Endothelial cell (in vitro differentiated cells): ENCODE measurements around the gene PRKAG2. TPM values are rescaled to one million over a fixed set of nuclear protein-coding genes. Genes with fewer than 3 reads are reported as not detected.

Experiments used
- DNase-seq: peaks from one replicate; pipeline ENCODE4 v3.0.0; 2021; ENCODE audit warnings: low spot score
- H3K27ac Mint-ChIP-seq: one replicate; pipeline ENCODE4 v1.8.0; 2021; ENCODE audit warnings: mixed read lengths, inconsistent platforms; ENCODE audit not compliant: unreplicated experiment
- H3K27me3 Mint-ChIP-seq: one replicate; pipeline ENCODE4 v1.8.0; 2021; ENCODE audit warnings: mild to moderate bottlenecking, moderate library complexity, mixed read lengths, inconsistent platforms; ENCODE audit not compliant: unreplicated experiment
- H3K36me3 Mint-ChIP-seq: one replicate; pipeline ENCODE4 v1.8.0; 2021; ENCODE audit warnings: mild to moderate bottlenecking, low read depth, mixed read lengths, inconsistent platforms; ENCODE audit not compliant: unreplicated experiment
- H3K4me1 Mint-ChIP-seq: one replicate; pipeline ENCODE4 v1.8.0; 2021; ENCODE audit warnings: mild to moderate bottlenecking, mixed read lengths, inconsistent platforms; ENCODE audit not compliant: unreplicated experiment
- H3K4me3 Mint-ChIP-seq: one replicate; pipeline ENCODE4 v1.8.0; 2021; ENCODE audit warnings: mild to moderate bottlenecking, mixed read lengths, inconsistent platforms; ENCODE audit not compliant: unreplicated experiment
- H3K9me3 Mint-ChIP-seq: one replicate; pipeline ENCODE4 v1.8.0; 2021; ENCODE audit warnings: mixed read lengths, inconsistent platforms; ENCODE audit not compliant: unreplicated experiment
- total RNA-seq: library from RNA; stranded (reverse); fragmentation: NEBNext Ultra II Directional; extraction: Animal tissue kit (Norgen Biotek cat#: 25700); gene quantifications from one replicate; pipeline ENCODE4 v1.2.1, GENCODE V29; 2021; ENCODE audit not compliant: unreplicated experiment
- TF ChIP-seq, protein P1 (sequence below): fragments of 200-600 bp; sonication (generic); IDR thresholded peaks from one replicate; pipeline ENCODE4 v1.5.0; 2021; ENCODE audit warnings: antibody characterized with exemption; ENCODE audit not compliant: unreplicated experiment

Gene PRKAG2
- total RNA-seq, 1 donor from 2014 or later, result 16.0 TPM

DNA sequence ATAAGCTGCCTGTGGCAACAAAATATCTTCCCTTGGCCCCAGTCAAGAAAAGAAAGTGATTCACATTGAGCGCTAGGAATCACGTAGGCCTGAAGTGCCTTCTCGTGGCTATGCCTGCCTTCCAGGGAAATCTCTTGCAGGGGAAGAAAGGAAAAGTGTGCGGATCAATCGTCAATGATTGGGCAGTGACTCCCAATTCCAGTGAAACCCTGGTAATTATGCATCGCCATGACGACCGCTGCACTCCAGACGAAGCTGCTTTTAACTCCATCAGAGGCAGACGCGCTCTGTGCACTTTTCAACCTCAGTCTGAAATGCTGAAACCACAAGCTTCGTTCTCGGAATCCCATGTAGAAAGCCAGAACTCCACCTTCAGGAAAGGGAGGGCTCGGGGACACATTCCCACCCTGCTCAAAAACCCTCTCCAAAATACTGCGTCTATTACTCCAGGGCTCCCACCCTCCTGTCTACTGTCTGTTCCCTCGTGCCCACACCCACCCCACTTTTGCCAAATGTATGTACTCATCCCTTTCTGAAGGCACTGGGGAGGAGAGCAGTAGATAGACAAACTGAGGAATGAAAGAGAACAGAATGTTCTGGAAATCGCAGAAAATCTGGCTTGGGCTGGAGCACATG lies 24.2 kb upstream of the PRKAG2 start:
- Mint-ChIP-seq H3K4me3 (no peak overlapping the region), H3K27ac (no peak overlapping the region), H3K9me3 (no peaks in the 10 kb centered on the region), H3K27me3 (peaks cover 12% of the 10 kb centered on the region), H3K4me1 (peaks cover 3% of the 10 kb centered on the region), H3K36me3 (peaks cover 4% of the 10 kb centered on the region)
- DNase-seq, result no peak
- TF ChIP-seq, protein P1, sequence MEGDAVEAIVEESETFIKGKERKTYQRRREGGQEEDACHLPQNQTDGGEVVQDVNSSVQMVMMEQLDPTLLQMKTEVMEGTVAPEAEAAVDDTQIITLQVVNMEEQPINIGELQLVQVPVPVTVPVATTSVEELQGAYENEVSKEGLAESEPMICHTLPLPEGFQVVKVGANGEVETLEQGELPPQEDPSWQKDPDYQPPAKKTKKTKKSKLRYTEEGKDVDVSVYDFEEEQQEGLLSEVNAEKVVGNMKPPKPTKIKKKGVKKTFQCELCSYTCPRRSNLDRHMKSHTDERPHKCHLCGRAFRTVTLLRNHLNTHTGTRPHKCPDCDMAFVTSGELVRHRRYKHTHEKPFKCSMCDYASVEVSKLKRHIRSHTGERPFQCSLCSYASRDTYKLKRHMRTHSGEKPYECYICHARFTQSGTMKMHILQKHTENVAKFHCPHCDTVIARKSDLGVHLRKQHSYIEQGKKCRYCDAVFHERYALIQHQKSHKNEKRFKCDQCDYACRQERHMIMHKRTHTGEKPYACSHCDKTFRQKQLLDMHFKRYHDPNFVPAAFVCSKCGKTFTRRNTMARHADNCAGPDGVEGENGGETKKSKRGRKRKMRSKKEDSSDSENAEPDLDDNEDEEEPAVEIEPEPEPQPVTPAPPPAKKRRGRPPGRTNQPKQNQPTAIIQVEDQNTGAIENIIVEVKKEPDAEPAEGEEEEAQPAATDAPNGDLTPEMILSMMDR, result no peak

GRCh38 chr7:151900591-151900985 lies 23.7 kb upstream of the PRKAG2 start:
- DNase-seq, result no peak
- H3K27ac Mint-ChIP-seq, result no peak overlapping the region
- TF ChIP-seq, protein P1, result no peak
- peaks cover 3% of the 10 kb centered on the region for H3K4me1 Mint-ChIP-seq
- peaks cover 12% of the 10 kb centered on the region for H3K27me3 Mint-ChIP-seq
- H3K36me3 Mint-ChIP-seq, result peaks cover 4% of the 10 kb centered on the region
- no peak overlapping the region for H3K4me3 Mint-ChIP-seq
- H3K9me3 Mint-ChIP-seq, result no peaks in the 10 kb centered on the region

GRCh38 chr7:151899513-151900360 lies 22.8 kb upstream of the PRKAG2 start:
- H3K9me3 Mint-ChIP-seq, result no peaks in the 10 kb centered on the region
- TF ChIP-seq, protein P1, result no peak

DNA sequence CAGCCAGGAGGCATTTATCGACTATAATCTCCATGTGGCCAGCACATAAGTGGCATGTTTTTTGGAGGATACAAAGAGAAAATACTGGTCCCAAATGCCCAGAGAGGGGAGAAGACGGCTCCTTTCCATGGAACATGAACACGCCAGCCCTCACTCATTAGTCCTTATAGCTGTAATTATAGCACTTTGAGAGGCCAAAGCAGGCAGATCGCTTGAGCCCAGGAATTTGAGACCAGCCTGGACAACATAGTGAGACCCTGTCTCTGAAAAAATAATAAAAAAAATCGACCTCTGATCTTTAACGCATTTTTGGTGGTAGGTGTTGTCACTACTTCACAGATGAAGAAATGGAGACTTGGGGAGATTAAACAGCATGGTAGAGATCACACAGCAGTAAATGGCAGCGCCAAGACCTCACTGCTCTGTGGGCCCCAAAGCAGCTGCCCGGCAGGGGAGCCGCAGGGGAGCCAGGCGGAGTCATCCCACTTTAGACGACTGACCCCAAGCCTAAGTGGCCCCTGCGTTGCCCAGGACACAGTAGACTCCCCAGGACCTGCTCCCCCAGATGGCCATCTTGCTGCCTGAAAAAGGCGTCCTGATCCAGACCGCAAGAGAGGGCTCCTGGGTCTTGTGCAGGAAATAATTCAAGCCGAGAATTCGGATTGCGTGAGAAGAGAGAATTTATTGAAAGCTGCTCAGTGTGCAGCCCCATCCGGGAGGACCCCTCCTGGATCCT lies 21.2 kb upstream of the PRKAG2 start:
- H3K4me1 Mint-ChIP-seq, result peaks cover 3% of the 10 kb centered on the region
- H3K27ac Mint-ChIP-seq, result no peak overlapping the region
- no peak for DNase-seq
- H3K36me3 Mint-ChIP-seq, result peaks cover 4% of the 10 kb centered on the region
- TF ChIP-seq, protein P1, result no peak
- no peaks in the 10 kb centered on the region for H3K9me3 Mint-ChIP-seq
- peaks cover 16% of the 10 kb centered on the region for H3K27me3 Mint-ChIP-seq
- no peak overlapping the region for H3K4me3 Mint-ChIP-seq

More at GRCh38 chr7:151899513-151900360, 22.8 kb upstream of the PRKAG2 start:
- Mint-ChIP-seq H3K36me3 (peaks cover 4% of the 10 kb centered on the region), H3K27ac (no peak overlapping the region), H3K27me3 (peaks cover 14% of the 10 kb centered on the region), H3K4me1 (peaks cover 3% of the 10 kb centered on the region), H3K4me3 (no peak overlapping the region)
- no peak for DNase-seq
